Epithelial cell of prostate (primary cell): ENCODE data around the gene MTG2.

Source experiments
- DNase-seq: peaks from one replicate; pipeline ENCODE4 v3.0.0-alpha.2; 2011; ENCODE audit warnings: low read depth, low spot score
- H3K27ac ChIP-seq: fragments of 450-650 bp; 2 replicates; pipeline ENCODE4 v1.5.1; 2017; ENCODE audit warnings: mild to moderate bottlenecking

The MTG2 gene

GRCh38 chr20:62160253-62160652, 22.6 kb upstream of the MTG2 start:
- peak overlapping the region; percentile 68 for H3K27ac ChIP-seq
- no peak for DNase-seq

- DNase-seq = no peak
- H3K27ac ChIP-seq = peak overlapping the region; percentile 68
Observed at GRCh38 chr20:62160876-62161275, 22.0 kb upstream of the MTG2 start.

- DNase-seq = no peak
- peak overlapping the region; percentile 68 for H3K27ac ChIP-seq
Observed at GRCh38 chr20:62161347-62161746, 21.5 kb upstream of the MTG2 start.

- no peak overlapping the region for H3K27ac ChIP-seq
- DNase-seq = no peak
Observed at GRCh38 chr20:62162765-62163484, 19.9 kb upstream of the MTG2 start.

- DNase-seq = no peak
- H3K27ac ChIP-seq = no peak overlapping the region
Observed at GRCh38 chr20:62163485-62163865, 19.4 kb upstream of the MTG2 start.

GRCh38 chr20:62163986-62164762, 18.7 kb upstream of the MTG2 start:
- no peak overlapping the region for H3K27ac ChIP-seq
- no peak for DNase-seq

- H3K27ac ChIP-seq = no peak overlapping the region
- DNase-seq = no peak
Observed at GRCh38 chr20:62164879-62165761, 17.7 kb upstream of the MTG2 start.

- H3K27ac ChIP-seq = no peak overlapping the region
- DNase-seq = no peak
Observed at GRCh38 chr20:62165762-62166399, 16.9 kb upstream of the MTG2 start.

- no peak for DNase-seq
- no peak overlapping the region for H3K27ac ChIP-seq
Observed at GRCh38 chr20:62167474-62167873, 15.4 kb upstream of the MTG2 start.

- H3K27ac ChIP-seq = no peak overlapping the region
- DNase-seq = no peak
Observed at GRCh38 chr20:62168061-62168460, 14.8 kb upstream of the MTG2 start.

- no peak for DNase-seq
- H3K27ac ChIP-seq = no peak overlapping the region
Observed at GRCh38 chr20:62168890-62169435, 13.9 kb upstream of the MTG2 start.

- DNase-seq = no peak
- no peak overlapping the region for H3K27ac ChIP-seq
Observed at GRCh38 chr20:62170536-62170935, 12.3 kb upstream of the MTG2 start.

- no peak overlapping the region for H3K27ac ChIP-seq
- no peak for DNase-seq
Observed at GRCh38 chr20:62171245-62171644, 11.6 kb upstream of the MTG2 start.

- no peak for DNase-seq
- no peak overlapping the region for H3K27ac ChIP-seq
Observed at GRCh38 chr20:62172666-62173065, 10.2 kb upstream of the MTG2 start.

GRCh38 chr20:62174021-62174804, 8.6 kb upstream of the MTG2 start:
- no peak for DNase-seq
- H3K27ac ChIP-seq = no peak overlapping the region

- DNase-seq = no peak
- H3K27ac ChIP-seq = no peak overlapping the region
Observed at GRCh38 chr20:62174870-62175624, 7.8 kb upstream of the MTG2 start.

GRCh38 chr20:62175711-62176110, 7.1 kb upstream of the MTG2 start:
- no peak overlapping the region for H3K27ac ChIP-seq
- DNase-seq = no peak

- H3K27ac ChIP-seq = no peak overlapping the region
- no peak for DNase-seq
Observed at GRCh38 chr20:62176866-62177265, 6.0 kb upstream of the MTG2 start.

GRCh38 chr20:62177307-62177706, 5.5 kb upstream of the MTG2 start:
- H3K27ac ChIP-seq = no peak overlapping the region
- no peak for DNase-seq
